GM18867 (cell line): Measurements from ENCODE around the gene PLXNB3.
"Not testable (repeated sequence)": the region's sequence is repeated elsewhere in the genome, so short reads cannot be mapped to it uniquely, and the experiment has no call there.

ENCODE experiments used
- ATAC-seq: cut with Tn5 transposase; IDR thresholded peaks from one replicate; pipeline ENCODE4 v1.9.1; 2021; ENCODE audit warnings: mild to moderate bottlenecking, moderate library complexity; ENCODE audit not compliant: unreplicated experiment

Gene PLXNB3

GRCh38 chrX:153806999-153807575, 43.0 kb downstream of the PLXNB3 start:
- ATAC-seq, result no peak

- ATAC-seq, result no peak
Observed at GRCh38 chrX:153807976-153808375, 43.9 kb downstream of the PLXNB3 start.

GRCh38 chrX:153812220-153812619, 48.2 kb downstream of the PLXNB3 start:
- no peak for ATAC-seq

- ATAC-seq, result no peak
Observed at GRCh38 chrX:153813161-153813560, 49.1 kb downstream of the PLXNB3 start.

- ATAC-seq, result no peak
Observed at GRCh38 chrX:153814591-153815315, 50.7 kb downstream of the PLXNB3 start.

- ATAC-seq, result no peak
Observed at GRCh38 chrX:153816831-153817690, 53.0 kb downstream of the PLXNB3 start.

GRCh38 chrX:153818064-153818463, 54.0 kb downstream of the PLXNB3 start:
- not testable (repeated sequence) for ATAC-seq

GRCh38 chrX:153818571-153819383, 54.7 kb downstream of the PLXNB3 start:
- ATAC-seq, result no peak

- ATAC-seq, result no peak
Observed at GRCh38 chrX:153819384-153820040, 55.5 kb downstream of the PLXNB3 start.

- ATAC-seq, result no peak
Observed at GRCh38 chrX:153820601-153821000, 56.6 kb downstream of the PLXNB3 start.

- no peak for ATAC-seq
Observed at GRCh38 chrX:153821066-153821465, 57.0 kb downstream of the PLXNB3 start.

- no peak for ATAC-seq
Observed at GRCh38 chrX:153824348-153824747, 60.3 kb downstream of the PLXNB3 start.

- no peak for ATAC-seq
Observed at GRCh38 chrX:153825042-153825441, 61.0 kb downstream of the PLXNB3 start.
